GM18517 (cell line): Measurements from ENCODE around the gene RCE1.

Experiments used
- ATAC-seq: cut with Tn5 transposase; IDR thresholded peaks from one replicate; pipeline ENCODE4 v1.9.1; 2021; ENCODE audit warnings: mild to moderate bottlenecking, moderate library complexity; ENCODE audit not compliant: unreplicated experiment

The RCE1 gene

DNA sequence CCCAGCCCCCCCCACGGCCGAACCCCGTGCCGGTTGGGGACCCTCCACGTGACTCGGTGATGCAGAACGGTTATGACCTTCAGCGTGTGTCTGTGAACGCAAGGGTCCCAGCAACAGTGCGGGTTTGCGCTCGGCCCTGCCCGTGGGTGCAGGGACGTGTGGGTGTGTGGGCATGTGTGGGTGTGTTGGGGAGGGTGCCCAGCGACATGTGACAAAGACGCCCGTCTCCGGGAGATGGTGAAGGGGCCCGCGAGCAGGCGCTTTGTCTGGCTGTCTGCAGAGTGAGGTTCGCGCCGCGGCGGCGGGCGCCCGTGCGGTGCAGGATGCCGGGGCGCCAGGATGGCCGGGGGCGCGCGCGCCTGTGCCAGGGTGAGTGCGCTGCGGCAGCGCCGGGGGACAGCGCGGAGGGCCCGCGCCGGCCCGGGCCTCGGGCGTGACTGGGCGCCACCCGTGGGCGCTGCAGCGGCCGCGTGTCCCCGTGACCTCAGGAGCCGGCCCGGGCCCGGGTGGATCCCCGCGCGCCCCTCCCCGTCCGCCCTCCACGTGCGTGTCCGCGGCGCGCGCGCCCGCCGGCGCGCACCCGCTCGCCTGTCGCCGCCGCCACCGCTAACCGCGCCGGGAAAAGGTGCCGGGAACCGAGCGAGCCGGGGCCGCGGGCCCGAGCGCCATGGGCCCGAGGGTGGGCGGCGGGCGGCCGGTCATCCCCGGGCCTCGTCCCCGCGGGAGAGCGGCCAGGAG, 13.4 kb downstream of the RCE1 start, which contains the start of gene LRFN4:
LRFN4 (plus strand) TSS at position 569 of the 738 bp plus-strand sequence. CDS start 681 bp downstream, outside the sequence.
- ATAC-seq: peak; percentile 20

DNA sequence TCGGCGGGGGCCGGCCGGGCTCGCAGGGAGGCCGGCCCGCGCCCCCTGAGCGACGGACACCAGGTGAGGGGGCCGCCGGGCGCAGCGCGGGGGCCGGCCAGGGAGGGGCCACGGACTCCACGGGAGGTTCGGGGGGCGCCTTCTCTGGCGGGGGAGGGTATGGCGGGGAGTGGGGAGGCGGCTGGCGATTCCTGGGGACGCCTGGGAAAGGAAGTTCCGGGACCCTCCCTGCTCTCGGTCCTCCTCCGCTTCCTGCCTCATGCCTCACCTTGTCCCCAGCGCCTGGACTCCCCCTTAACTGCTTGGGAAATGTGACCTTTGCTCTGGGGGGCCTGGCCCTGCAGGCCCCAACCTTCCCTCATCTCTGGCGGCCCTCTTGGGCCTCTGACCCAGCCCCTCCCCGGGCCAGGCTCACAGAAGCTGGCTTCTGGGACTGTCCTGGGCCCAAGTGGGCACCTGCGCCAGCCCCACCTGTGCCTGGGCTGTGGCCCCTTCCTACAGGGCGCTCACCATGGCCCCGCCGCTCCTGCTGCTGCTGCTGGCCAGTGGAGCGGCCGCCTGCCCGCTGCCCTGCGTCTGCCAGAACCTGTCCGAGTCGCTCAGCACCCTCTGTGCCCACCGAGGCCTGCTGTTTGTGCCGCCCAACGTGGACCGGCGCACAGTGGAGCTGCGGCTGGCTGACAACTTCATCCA, 14.1 kb downstream of the RCE1 start:
- ATAC-seq: no peak

GRCh38 chr11:66857927-66858185, 14.6 kb downstream of the RCE1 start:
- ATAC-seq: no peak

DNA sequence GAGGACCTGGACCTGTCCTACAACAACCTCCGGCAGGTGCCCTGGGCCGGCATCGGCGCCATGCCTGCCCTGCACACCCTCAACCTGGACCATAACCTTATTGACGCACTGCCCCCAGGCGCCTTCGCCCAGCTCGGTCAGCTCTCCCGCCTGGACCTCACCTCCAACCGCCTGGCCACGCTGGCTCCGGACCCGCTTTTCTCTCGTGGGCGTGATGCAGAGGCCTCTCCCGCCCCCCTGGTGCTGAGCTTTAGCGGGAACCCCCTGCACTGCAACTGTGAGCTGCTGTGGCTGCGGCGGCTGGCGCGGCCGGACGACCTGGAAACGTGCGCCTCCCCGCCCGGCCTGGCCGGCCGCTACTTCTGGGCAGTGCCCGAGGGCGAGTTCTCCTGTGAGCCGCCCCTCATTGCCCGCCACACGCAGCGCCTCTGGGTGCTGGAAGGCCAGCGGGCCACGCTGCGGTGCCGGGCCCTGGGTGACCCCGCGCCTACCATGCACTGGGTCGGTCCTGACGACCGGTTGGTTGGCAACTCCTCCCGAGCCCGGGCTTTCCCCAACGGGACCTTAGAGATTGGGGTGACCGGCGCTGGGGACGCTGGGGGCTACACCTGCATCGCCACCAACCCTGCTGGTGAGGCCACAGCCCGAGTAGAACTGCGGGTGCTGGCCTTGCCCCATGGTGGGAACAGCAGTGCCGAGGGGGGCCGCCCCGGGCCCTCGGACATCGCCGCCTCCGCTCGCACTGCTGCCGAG, 15.1 kb downstream of the RCE1 start:
- no peak for ATAC-seq

DNA sequence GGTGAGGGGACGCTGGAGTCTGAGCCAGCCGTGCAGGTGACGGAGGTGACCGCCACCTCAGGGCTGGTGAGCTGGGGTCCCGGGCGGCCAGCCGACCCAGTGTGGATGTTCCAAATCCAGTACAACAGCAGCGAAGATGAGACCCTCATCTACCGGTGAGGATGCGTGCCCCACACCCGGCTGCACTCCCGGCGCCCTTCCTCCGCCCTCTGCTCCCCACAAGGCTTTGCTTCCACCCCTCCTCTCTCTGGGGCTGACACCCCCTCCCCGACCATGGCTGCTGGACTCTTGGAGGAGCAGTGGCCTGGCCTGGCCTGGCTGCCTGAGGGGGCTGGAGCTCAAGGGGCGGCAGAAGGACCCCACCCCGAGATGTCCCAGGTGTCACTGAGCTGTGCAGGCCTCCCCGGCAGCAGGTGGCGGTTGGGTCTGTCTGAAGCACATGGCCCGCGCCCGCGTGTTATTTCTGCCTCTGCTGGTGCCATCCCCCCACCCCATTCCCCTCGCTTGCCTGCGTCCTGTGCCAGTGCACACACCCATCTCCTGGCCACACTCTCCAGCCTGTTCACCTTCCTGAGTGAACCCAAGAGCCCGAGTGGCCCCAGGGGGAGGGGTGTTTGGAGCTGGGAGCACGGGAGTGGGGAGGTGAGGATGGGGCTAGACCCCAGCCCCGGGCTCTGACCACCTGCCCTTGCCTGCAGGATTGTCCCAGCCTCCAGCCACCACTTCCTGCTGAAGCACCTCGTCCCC, 15.9 kb downstream of the RCE1 start:
- no peak for ATAC-seq

- no peak for ATAC-seq
Measured at GRCh38 chr11:66859686-66860448, 16.6 kb downstream of the RCE1 start.

GRCh38 chr11:66860449-66860831, 17.2 kb downstream of the RCE1 start:
- ATAC-seq: no peak

GRCh38 chr11:66861038-66861773, 18.0 kb downstream of the RCE1 start:
- no peak for ATAC-seq

GRCh38 chr11:66861774-66862558, 18.7 kb downstream of the RCE1 start:
- ATAC-seq: no peak

DNA sequence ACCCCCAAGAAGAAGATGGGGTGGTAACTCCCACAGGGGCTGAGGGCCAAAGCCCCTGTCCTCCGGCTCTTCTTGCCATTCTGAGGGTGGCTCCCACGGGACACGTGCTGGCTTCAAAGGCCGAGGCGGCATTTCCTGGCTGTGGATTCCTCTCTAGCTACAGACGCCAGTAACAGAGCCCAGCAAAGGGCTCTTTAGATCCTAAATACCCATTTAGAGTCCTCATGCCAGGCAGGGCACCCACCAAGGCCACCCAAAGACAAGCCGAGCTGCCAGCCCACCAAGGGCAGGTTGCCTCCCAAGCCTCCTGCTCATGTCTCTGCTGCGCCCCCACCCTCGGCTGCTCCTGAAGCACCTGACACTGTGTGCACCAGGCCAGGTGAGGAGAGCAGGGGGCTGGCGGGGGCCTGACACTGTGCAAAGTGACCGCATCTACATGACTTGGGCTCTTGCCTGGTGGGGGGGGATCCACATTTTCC, 19.4 kb downstream of the RCE1 start:
- no peak for ATAC-seq

- no peak for ATAC-seq
Measured at GRCh38 chr11:66863428-66864125, 20.3 kb downstream of the RCE1 start.

- ATAC-seq: no peak
Measured at GRCh38 chr11:66864172-66864901, 21.1 kb downstream of the RCE1 start.

DNA sequence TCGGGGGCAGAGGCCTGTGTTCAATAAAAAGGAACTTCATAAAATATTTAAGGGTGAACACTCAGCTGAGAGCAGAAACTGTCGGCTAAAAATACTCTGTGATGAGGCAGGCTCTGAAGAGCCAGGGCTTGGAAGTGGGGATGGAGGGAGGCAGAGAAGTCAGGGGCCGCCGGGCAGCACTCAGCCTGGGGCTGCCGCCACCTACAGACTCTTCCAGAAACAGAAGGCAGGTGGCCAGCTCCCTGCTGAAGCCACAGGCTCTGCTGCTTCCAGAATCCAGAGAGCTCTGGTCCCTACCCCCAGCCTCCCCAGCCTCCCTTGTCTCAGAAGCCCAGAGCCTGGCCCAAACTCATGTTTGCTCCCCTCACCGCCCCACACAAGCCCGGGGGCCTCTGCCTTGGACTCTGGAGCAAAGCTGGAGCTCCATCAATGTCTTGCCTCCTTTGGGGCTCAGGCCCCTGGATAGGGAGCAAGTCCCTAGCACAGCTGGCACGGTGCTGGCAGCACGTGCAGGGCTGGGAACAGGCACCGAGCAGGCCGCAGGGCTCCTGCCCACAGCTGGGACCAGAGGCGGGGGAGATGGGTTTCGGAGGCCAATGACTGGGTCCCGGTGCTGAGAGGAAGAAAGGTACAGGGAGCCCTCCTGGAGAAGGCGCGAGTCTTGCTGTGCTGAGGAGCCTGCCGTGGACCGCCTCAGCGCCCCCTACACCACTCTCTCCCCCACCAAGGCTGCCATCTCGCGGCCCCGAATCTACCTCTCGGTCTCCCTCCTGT, 21.9 kb downstream of the RCE1 start:
- no peak for ATAC-seq

- no peak for ATAC-seq
Measured at GRCh38 chr11:66866007-66866406, 22.8 kb downstream of the RCE1 start.

GRCh38 chr11:66866511-66866986, 23.3 kb downstream of the RCE1 start:
- ATAC-seq: no peak

DNA sequence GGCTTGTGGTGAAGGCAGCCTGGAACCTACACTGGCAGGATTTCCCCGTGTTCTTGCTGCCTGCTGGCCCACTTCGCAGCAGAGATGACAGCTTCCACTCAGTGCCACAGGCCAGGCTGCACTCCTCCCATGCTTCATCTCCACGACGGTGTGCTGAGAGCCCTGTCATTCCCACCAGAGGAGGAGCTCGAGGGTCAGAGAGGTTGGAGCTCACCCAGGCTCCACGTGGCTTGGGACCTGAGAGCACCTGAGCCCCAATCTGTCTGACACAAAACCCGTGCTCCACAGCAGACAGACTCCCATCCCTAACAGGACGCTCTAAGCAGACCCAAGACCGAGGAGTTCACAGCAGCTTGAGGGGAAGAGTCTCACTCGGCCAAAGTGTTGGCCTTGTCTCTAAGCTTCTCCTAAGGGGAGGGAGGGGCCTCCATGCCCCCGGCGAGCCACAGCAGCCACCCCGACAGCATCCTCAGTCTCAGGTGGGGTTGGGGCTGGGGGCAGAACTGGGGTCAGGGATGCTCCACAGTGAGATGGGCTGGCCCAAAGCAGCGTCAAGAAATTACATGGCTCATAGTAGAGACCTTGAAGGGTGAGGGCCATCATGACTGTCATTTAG, 24.3 kb downstream of the RCE1 start:
- no peak for ATAC-seq
